Activated CD4-positive, alpha-beta T cell treated with anti-CD3 and anti-CD28 coated beads for 24 hours (primary cell): Measurements from ENCODE around the gene PHAX.
"Not testable (repeated sequence)": the region's sequence is repeated elsewhere in the genome, so short reads cannot be mapped to it uniquely, and the experiment has no call there.

Experiments
- DNase-seq, 2 donors: peaks; one replicate each; pipeline ENCODE4 v3.0.0-alpha.2; 2020; ENCODE audit warnings: low read depth in 2 of 2

Gene PHAX

DNA sequence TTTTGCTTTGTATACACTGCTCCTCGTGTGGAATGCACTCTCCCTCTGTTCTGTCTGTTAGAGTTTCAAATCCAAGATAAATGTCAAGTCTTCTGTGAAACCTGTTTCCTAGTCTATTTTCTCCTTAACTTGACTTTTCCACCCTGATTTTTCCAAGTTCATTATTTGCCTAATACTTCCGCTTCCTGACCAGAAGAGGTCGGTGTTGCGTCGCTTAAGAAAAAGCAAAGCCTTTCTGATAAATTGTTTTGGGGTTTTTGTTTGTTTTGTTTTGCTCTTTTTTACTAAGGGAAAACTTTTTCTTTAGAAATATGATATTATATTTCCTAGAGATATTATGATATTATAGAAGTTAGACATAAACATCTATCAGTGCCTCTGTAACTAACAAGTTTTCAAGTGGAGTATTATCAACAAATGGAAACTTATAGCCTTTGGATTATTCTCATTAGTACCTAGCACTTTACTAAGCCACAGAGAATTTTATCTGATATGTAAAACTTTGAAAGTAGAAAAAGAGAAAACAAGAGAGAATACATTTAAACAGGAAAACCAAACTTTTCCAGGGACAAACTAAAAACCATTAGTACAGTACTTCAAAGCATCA, 55.8 kb downstream of the PHAX start:
- DNase-seq: no peak

DNA sequence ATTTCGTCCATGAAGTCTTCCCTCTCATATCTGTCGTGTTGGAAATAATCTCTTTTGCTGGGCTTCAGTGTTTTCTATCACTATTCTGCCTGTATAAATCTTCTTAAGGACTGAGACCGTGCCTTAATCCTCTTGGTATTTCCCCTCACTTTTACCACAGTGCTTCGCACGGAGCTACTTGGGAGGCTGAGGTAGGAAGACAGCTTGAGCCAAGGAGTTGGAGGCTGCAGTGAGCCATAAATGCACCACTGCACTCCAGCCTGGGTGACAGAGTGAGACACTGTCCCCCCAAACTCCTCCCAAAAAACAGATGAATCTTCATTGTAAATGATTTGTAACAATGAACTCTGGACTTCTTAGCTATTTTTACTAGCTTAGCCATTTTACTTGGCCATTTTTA, 57.8 kb downstream of the PHAX start:
- DNase-seq: no peak

- no peak for DNase-seq
Observed at GRCh38 chr5:126659805-126660482, 59.2 kb downstream of the PHAX start.

GRCh38 chr5:126664586-126664985, 63.8 kb downstream of the PHAX start:
- no peak for DNase-seq

DNA sequence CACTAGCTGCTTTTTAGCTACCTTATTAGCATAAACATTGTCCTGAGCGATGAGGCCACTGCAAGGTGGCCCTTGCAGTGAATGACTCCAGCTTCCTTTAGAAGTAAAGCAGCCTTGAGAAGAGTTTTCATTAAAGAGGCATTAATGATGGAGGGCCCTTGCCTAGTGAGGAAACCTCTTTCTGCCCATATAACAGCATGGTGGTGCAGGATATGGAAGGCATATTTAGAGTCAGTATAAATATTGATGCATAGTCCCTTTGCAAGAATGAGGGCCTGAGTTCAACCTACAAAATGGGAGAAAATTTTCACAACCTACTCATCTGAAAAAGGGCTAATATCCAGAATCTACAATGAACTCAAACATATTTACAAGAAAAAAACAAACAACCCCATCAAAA, 69.4 kb downstream of the PHAX start:
- DNase-seq: not testable (repeated sequence)

- DNase-seq: not testable (repeated sequence)
Observed at GRCh38 chr5:126671681-126672080, 70.9 kb downstream of the PHAX start.

GRCh38 chr5:126673477-126673876, 72.7 kb downstream of the PHAX start:
- no peak for DNase-seq

- DNase-seq: no peak
Observed at GRCh38 chr5:126674145-126674544, 73.4 kb downstream of the PHAX start.

DNA sequence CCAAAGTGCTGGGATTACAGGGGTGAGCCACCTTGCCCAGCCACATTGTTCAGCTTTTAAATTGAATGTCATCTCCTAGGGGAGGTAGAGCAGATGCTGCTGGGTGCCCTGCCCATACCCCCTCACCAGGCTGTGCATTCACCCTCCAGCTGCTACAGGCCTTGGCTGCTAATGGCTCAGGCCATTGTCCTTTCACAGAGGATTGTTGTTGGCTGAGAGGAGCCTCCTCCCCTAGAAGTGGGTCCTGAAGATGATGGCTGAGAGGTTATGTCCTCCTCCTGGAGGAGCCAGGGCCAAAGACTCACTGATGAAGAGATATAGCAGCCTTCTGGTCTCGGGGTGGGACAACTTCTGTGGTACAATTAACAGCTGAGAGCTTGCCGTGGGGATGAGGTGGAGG, 74.6 kb downstream of the PHAX start:
- no peak for DNase-seq

- DNase-seq: peak; percentile 40 to 48
Observed at GRCh38 chr5:126676195-126676624, 75.5 kb downstream of the PHAX start.
